ENCODE results near the gene CEBPZ.

The CEBPZ gene

GRCh38 chr2:37173741-37174140, 57.7 kb downstream of the CEBPZ start:
- no peaks in the 10 kb centered on the region for H3K27me3 ChIP-seq
- no peaks in the 10 kb centered on the region for H3K9me3 ChIP-seq (replicated peaks in 1 of 11)
- TF ChIP-seq Cebpa-rat (IDR thresholded peaks at IDR 0.05): no peak
- H3K27ac ChIP-seq: no peak overlapping the region
- H3K4me2 ChIP-seq: no peak overlapping the region
- H4K20me1 ChIP-seq: no peaks in the 10 kb centered on the region
- no peaks in the 10 kb centered on the region for H3K36me3 ChIP-seq
- H3K9ac ChIP-seq: no peak overlapping the region
- H3K4me1 ChIP-seq: no peaks in the 10 kb centered on the region
- H3K4me3 ChIP-seq: no peak overlapping the region

- Histone ChIP-seq H4K20me1 (no peaks in the 10 kb centered on the region), H3K27ac (no peak overlapping the region), H3K4me2 (no peak overlapping the region), H3K4me3 (no peak overlapping the region), H3K36me3 (no peaks in the 10 kb centered on the region), H3K9me3 (replicated peaks in 1 of 11) (peaks cover 0 to 4% (median 0%) of the 10 kb centered on the region in 11 experiments; a peak in 1 of 22 replicates), H3K9ac (no peak overlapping the region), H3K27me3 (no peaks in the 10 kb centered on the region), H3K4me1 (peaks cover 0 to 11% (median 6%) of the 10 kb centered on the region in 10 experiments; a peak in 15 of 20 replicates)
- TF ChIP-seq Cebpa-rat (IDR thresholded peaks at IDR 0.05): no peak
These were observed 59.8 kb downstream of the CEBPZ start for GRCh38 chr2:37171624-37171950.

- no peaks in the 10 kb centered on the region for H3K36me3 ChIP-seq
- peak overlapping the region in 1 of 11 experiments; percentile 5; a peak in 1 of 22 replicates for H3K9ac ChIP-seq
- peak in 8 of 11 experiments; percentile 27 to 77 (median 60); a peak in 10 of 22 replicates for TF ChIP-seq Cebpa-rat (IDR thresholded peaks at IDR 0.05)
- peak overlapping the region in 8 of 11 experiments; percentile 9 to 65 (median 24); a peak in 14 of 22 replicates for H3K4me2 ChIP-seq
- peaks cover 25 to 29% (median 27%) of the 10 kb centered on the region in 11 experiments for H3K9me3 ChIP-seq (replicated peaks in 1 of 11)
- no peaks in the 10 kb centered on the region for H4K20me1 ChIP-seq
- no peak overlapping the region for H3K4me3 ChIP-seq
- H3K27ac ChIP-seq: peak overlapping the region in 5 of 11 experiments; percentile 8 to 36 (median 24); a peak in 3 of 22 replicates
- H3K4me1 ChIP-seq: peaks cover 0 to 11% (median 6%) of the 10 kb centered on the region in 10 experiments; a peak in 15 of 20 replicates
- no peaks in the 10 kb centered on the region for H3K27me3 ChIP-seq
These were observed 63.0 kb downstream of the CEBPZ start for GRCh38 chr2:37168217-37168981.

GRCh38 chr2:37167636-37168180, 63.7 kb downstream of the CEBPZ start:
- Histone ChIP-seq H3K4me1 (peaks cover 0 to 11% (median 6%) of the 10 kb centered on the region in 10 experiments; a peak in 15 of 20 replicates), H3K36me3 (no peaks in the 10 kb centered on the region), H3K9me3 (replicated peaks in 1 of 11) (peaks cover 25 to 31% (median 29%) of the 10 kb centered on the region in 11 experiments), H3K4me2 (peak overlapping the region in 8 of 11 experiments; percentile 9 to 65 (median 24); a peak in 14 of 22 replicates), H3K27ac (peak overlapping the region in 5 of 11 experiments; percentile 8 to 36 (median 24); a peak in 3 of 22 replicates), H3K9ac (peak overlapping the region in 1 of 11 experiments; percentile 5; a peak in 1 of 22 replicates), H3K4me3 (no peak overlapping the region), H4K20me1 (no peaks in the 10 kb centered on the region), H3K27me3 (no peaks in the 10 kb centered on the region)
- no peak for TF ChIP-seq Cebpa-rat (IDR thresholded peaks at IDR 0.05)

- H3K4me2 ChIP-seq: no peak overlapping the region
- peaks cover 0 to 11% (median 6%) of the 10 kb centered on the region in 10 experiments; a peak in 15 of 20 replicates for H3K4me1 ChIP-seq
- no peaks in the 10 kb centered on the region for H4K20me1 ChIP-seq
- H3K27ac ChIP-seq: no peak overlapping the region
- H3K9me3 ChIP-seq (replicated peaks in 1 of 11): peaks cover 25 to 31% (median 29%) of the 10 kb centered on the region in 11 experiments
- H3K9ac ChIP-seq: no peak overlapping the region
- H3K27me3 ChIP-seq: no peaks in the 10 kb centered on the region
- H3K4me3 ChIP-seq: no peak overlapping the region
- TF ChIP-seq Cebpa-rat (IDR thresholded peaks at IDR 0.05): no peak
- no peaks in the 10 kb centered on the region for H3K36me3 ChIP-seq
These were observed 66.6 kb downstream of the CEBPZ start for GRCh38 chr2:37164757-37165156.

- H3K4me1 ChIP-seq: peaks cover 19 to 27% (median 24%) of the 10 kb centered on the region in 10 experiments
- peak within 1 kb of the TSS; percentile 66 to 93 (median 84) for H3K4me3 ChIP-seq
- peaks cover 0 to 12% (median 0%) of the 10 kb centered on the region in 11 experiments; a peak in 5 of 22 replicates for H4K20me1 ChIP-seq
- H3K4me2 ChIP-seq: peak within 1 kb of the TSS; percentile 84 to 97 (median 94)
- peaks cover 5 to 26% (median 20%) of the 10 kb centered on the region in 11 experiments; a peak in 20 of 22 replicates for H3K36me3 ChIP-seq
- peak within 1 kb of the TSS; percentile 87 to 95 (median 92) for H3K9ac ChIP-seq
- peak within 1 kb of the TSS; percentile 78 to 91 (median 86) for H3K27ac ChIP-seq
- TF ChIP-seq Cebpa-rat (IDR thresholded peaks at IDR 0.05): no peak
- peaks cover 0 to 21% (median 15%) of the 10 kb centered on the region in 11 experiments; a peak in 13 of 22 replicates for H3K9me3 ChIP-seq (replicated peaks in 1 of 11)
- H3K27me3 ChIP-seq: no peaks in the 10 kb centered on the region
These were observed 74.3 kb downstream of the CEBPZ start, which contains the start of gene EIF2AK2 for GRCh38 chr2:37156857-37157714. Gene EIF2AK2, minus strand, starts transcription at chr2:37156980. Its CDS starts 9,174 bp downstream, at chr2:37147806.

GRCh38 chr2:37156071-37156856, 75.1 kb downstream of the CEBPZ start:
- Histone ChIP-seq H3K9ac (peak overlapping the region; percentile 87 to 95 (median 92)), H3K4me1 (peaks cover 19 to 27% (median 24%) of the 10 kb centered on the region in 10 experiments), H3K4me2 (peak overlapping the region; percentile 84 to 97 (median 94)), H3K27ac (peak overlapping the region; percentile 78 to 91 (median 86)), H3K9me3 (replicated peaks in 1 of 11) (peaks cover 0 to 27% (median 16%) of the 10 kb centered on the region in 11 experiments; a peak in 14 of 22 replicates), H4K20me1 (peaks cover 0 to 18% (median 6%) of the 10 kb centered on the region in 11 experiments; a peak in 5 of 22 replicates), H3K27me3 (no peaks in the 10 kb centered on the region), H3K36me3 (peaks cover 5 to 34% (median 26%) of the 10 kb centered on the region in 11 experiments; a peak in 20 of 22 replicates), H3K4me3 (peak overlapping the region; percentile 66 to 93 (median 84))
- no peak for TF ChIP-seq Cebpa-rat (IDR thresholded peaks at IDR 0.05)
